Endothelial cell of umbilical vein (primary cell): ENCODE data around the gene SPACDR.

Source experiments
- CTCF ChIP-seq, 2 donors: IDR thresholded peaks; 1 replicate in 1 of 2; 2 replicates in 1 of 2; pipeline ENCODE4 v1.5.1; 2011; ENCODE audit warnings: low read length in 2 of 2, mild to moderate bottlenecking in 2 of 2, moderate library complexity in 2 of 2, control low read depth in 1 of 2, inconsistent platforms in 1 of 2, low read depth in 1 of 2; ENCODE audit not compliant: insufficient read depth in 1 of 2; ENCODE audit errors: extremely low read depth in 1 of 2
- POLR2AphosphoS5 ChIP-seq: IDR thresholded peaks from 2 replicates; pipeline ENCODE4 v1.6.1; 2012; ENCODE audit warnings: low read depth, mild to moderate bottlenecking, control low read depth, low read length, moderate library complexity; ENCODE audit not compliant: insufficient read depth

- TF ChIP-seq CTCF (IDR thresholded peaks at IDR 0.05; ENCODE audit: extremely low read depth in 1 of 2, insufficient read depth in 1 of 2, low read depth in 1 of 2, low read length in 2 of 2): no peak
- TF ChIP-seq POLR2AphosphoS5: no peak
Observed at GRCh38 chr7:100492738-100493475, 28.8 kb upstream of the SPACDR start.
